GM19193 (cell line): Measurements from ENCODE around the gene PHF14.

Experiments
- POLR2A ChIP-seq: IDR thresholded peaks from 4 replicates; pipeline ENCODE4 v1.6.1; 2011; ENCODE audit not compliant: insufficient read depth, insufficient read length; ENCODE audit errors: extremely low read depth

Gene PHF14

DNA sequence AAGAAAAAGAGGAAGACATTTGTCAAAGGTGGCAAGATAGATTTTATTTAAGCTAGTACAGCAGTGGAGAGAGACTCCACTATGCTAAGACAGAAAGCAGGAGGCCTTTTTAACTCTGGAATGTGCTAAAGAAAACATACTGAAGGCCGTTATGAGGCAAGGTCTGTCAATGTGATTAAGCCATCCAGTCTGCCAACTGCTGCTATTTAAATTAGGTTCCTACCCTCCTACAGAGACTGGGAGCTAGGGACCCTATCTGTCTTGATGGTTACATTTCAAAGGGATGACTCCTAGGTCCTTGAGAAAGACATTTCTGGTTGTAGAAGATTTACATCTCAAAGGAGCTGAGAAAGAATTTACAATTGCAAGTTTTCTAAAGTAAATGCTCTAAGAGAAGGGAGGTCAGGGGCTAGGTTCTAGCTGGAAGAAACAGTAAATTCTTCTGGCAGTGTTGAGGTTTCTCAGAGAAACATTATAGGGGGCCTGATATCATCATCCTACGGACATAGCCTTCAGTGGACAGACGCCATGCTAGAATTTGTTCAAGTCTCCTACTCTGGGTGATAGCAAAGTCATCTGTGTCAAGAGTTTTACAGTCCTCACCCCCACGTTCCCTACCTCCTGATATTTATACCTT, 211.6 kb downstream of the PHF14 start:
- TF ChIP-seq POLR2A: no peak

DNA sequence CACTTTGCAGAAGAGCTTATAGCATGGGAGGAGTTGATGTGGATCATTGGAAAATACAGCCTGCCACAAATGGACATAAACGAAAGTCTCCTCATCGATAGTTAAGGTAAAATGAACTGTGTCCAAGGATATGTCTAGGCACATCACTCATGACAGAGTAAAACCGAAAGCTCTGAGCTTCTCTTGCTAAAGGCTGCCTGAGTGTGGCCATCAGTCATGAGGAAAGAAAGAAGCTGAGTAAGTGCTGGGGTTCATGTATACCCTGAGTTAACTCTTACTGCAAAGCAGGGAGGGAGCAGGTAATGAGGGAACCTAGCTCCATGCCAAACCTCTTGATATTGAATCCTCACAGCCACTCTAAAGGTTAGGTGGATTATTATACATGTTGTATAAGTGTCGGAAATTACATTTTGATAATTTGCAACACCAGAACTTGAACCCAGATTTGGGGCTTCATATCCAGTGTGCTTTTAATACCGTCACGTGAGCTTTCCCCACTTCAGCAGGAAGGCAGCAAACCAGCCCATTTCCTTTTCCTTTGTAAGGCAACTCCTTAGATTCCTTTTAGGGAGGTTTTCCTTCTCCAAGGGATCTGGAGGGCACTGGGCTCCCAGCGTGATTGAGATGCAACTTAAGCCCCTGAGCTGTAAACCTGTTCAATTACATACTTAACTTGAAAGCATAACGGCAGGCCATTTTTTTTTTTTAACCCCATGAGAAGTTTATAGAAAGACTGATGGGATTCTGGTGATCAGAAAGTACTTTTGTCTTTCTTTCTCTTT, 215.0 kb downstream of the PHF14 start:
- no peak for TF ChIP-seq POLR2A

DNA sequence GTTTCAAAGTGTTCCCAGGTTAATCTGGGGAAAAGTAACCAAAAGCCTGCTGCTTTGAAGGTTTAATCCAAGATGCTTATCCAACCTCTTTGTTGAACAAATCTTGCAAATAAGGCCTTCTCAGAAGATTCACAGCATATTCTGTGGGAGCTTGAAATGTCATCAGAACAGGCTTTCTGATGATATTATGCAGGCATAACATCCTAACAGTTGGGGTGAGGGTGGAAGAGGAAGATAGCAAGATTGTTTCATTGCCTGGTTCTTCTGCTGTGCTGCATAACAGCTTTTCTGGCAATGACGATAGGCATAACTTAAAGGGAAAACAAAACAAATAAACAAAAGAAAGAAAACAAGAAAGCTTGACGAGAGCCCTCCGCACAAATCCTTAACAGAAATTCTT, 217.4 kb downstream of the PHF14 start:
- TF ChIP-seq POLR2A: no peak

DNA sequence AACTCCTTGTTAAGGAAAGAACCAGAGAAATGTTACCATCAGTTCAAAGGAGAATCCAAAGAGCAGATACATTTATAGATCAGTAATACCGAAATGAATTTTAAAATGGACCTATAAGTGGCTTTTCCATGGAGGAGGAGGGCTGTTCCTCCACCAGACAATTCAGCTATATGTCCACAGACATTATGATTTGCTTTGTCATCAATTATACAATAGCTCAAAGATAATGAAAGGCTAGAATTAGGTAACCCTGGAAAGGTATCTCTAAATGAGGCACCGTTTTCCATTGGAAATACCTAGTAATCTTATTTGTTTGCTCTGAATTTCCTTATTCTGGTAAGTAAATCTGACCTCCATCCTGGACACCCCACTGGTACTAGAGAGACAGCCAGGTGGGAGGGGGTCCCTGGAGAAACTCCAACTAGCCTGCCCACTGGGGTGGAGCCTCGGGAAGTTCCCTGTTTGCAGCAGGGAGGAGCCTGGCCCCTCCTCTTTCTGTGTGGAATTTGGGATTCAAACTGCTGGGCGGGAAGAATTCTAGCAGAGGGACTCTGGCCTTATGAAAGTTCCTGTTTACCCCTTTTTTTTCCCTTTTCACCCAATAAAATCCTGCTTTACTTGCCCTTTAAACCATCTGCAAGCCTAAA, 218.0 kb downstream of the PHF14 start:
- no peak for TF ChIP-seq POLR2A

DNA sequence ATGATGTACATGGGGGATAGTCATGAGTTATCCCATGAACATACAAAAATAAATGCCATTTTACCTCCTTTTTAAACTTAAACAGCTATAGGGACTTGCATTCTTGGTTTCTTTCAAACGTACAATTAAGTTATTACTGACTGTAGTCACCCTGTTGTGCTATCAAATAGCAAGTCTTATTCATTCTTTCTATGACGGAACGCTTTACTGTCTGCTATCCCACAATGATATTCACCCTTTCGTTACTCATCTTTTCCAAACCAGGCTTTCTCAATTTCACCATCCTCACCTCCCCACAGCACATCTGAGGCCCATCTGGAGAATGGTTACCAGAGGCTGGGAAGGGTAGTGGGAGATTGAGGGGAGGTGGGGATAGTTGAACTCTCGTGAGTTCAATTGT, 218.8 kb downstream of the PHF14 start:
- TF ChIP-seq POLR2A: no peak

GRCh38 chr7:11193131-11193867, 219.6 kb downstream of the PHF14 start:
- no peak for TF ChIP-seq POLR2A

DNA sequence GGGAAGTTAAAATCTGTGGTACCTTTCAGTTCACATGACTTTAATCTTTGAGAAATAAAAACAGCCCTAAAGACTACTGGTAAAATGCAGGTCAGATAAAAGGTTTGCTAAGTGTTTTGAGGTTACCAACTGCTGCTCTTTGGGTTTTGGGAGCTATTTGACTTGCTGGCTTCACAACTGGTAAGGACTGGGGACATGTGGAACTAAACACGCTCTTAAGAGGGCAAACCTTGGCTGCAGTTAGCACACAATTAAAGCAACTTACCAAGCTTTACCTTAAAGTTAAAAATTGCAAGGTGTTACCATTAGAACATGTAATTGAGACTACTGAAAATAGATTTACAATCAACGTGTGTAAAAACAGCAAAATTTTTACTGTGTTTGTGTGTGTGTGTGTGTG, 220.2 kb downstream of the PHF14 start:
- TF ChIP-seq POLR2A: no peak

GRCh38 chr7:11194492-11194891, 220.8 kb downstream of the PHF14 start:
- TF ChIP-seq POLR2A: no peak

- TF ChIP-seq POLR2A: no peak
Observed at GRCh38 chr7:11195502-11195901, 221.8 kb downstream of the PHF14 start.

DNA sequence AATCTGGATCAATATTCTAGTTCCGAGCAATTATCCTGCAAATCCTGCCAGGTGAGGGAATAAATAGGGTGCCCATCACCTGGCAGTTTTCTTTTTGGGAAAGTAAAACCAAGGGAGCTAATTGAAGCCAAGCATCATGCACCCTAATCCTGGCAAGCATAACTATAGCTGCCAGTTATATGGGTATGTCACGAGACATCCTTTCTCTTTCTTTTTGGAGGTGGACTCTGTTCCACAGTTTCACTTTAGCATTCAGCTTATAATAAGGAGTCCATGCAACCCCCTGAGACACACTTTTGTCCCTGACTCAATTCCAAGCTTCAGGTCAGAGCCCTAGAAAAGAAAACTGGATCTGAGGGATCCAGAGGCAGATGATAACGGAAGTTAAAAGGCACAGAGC, 222.5 kb downstream of the PHF14 start:
- TF ChIP-seq POLR2A: no peak

- no peak for TF ChIP-seq POLR2A
Observed at GRCh38 chr7:11203224-11203623, 229.6 kb downstream of the PHF14 start.

GRCh38 chr7:11203683-11204082, 230.0 kb downstream of the PHF14 start:
- no peak for TF ChIP-seq POLR2A

DNA sequence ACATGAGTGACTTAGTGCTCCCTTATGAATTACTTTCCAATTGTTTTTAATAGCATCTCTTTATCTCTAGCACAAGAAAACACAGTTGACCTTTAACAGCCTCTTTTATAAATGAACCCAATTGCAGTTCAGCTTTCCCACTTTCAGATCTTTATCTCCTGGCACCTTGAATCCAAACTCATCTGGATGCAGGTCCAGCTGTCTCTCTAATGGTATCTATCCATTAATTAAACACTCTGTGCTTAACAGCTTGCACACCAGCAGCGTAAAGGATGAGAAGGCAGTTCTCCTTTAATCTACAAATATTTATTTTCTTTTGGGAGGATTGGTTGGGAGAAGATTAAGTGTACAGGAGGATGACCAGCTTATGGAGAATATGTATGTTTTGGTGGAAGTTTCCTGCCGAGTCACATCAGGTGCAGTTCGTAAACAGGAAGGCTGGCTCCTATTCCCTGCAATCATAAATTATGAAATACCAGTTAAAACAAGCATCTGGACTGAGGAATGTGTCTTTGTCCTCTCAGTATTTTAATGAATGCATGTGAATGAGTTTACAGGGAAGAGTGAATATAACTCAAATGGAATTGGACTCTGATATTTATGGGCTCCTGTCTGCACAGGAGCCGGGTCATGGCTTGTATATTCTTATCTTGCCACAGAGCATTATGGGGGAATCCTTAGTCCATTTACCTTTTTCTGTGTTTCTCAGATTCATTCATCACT, 232.7 kb downstream of the PHF14 start:
- no peak for TF ChIP-seq POLR2A

GRCh38 chr7:11207565-11207964, 233.9 kb downstream of the PHF14 start:
- TF ChIP-seq POLR2A: no peak
